Activated CD8-positive, alpha-beta T cell treated with anti-CD3 and anti-CD28 coated beads for 36 hours (primary cell): ENCODE measurements around the gene NTSR2. TPM values are rescaled to one million over a fixed set of nuclear protein-coding genes. Genes with fewer than 3 reads are reported as not detected.

Experiments
- ATAC-seq: fragments of 200-7000 bp; cut with Tn5 transposase; one replicate; pipeline ENCODE4 v1.10.0; 2021; ENCODE audit warnings: mild to moderate bottlenecking, moderate library complexity
- CTCF ChIA-PET: fragments of 350-600 bp; sonication (Branson Sonifier 250); formaldehyde crosslinking; loops from one replicate; lab custom pipeline; 2021; ENCODE audit warnings: antibody characterized with exemption; lab: Charles Lee
- POLR2A ChIA-PET: fragments of 350-600 bp; sonication (Branson Sonifier 250); formaldehyde crosslinking; loops from one replicate; lab custom pipeline; 2021; ENCODE audit warnings: antibody characterized with exemption; lab: Charles Lee
- DNase-seq: peaks from one replicate; pipeline ENCODE4 v3.0.0-alpha.2; 2020
- H3K27ac Mint-ChIP-seq: one replicate; pipeline ENCODE4 v1.8.0; 2021; ENCODE audit warnings: mild to moderate bottlenecking, mixed read lengths
- H3K27me3 Mint-ChIP-seq: one replicate; pipeline ENCODE4 v1.8.0; 2021; ENCODE audit warnings: mixed read lengths
- H3K36me3 Mint-ChIP-seq: one replicate; pipeline ENCODE4 v1.8.0; 2021; ENCODE audit warnings: low read depth, mixed read lengths
- H3K4me1 Mint-ChIP-seq: one replicate; pipeline ENCODE4 v1.8.0; 2021; ENCODE audit warnings: low read depth, mixed read lengths
- H3K4me3 Mint-ChIP-seq: one replicate; pipeline ENCODE4 v1.8.0; 2021; ENCODE audit warnings: mild to moderate bottlenecking, moderate library complexity, mixed read lengths
- H3K9me3 Mint-ChIP-seq: one replicate; pipeline ENCODE4 v1.8.0; 2021; ENCODE audit warnings: mixed read lengths
- CTCF ChIP-seq: fragments of 200-600 bp; IDR thresholded peaks from one replicate; pipeline ENCODE4 v1.8.0; 2022; ENCODE audit warnings: antibody characterized with exemption, mild to moderate bottlenecking
- intact Hi-C: fragments of 100-400 bp; cut with micrococcal nuclease; formaldehyde crosslinking; loops from one replicate; pipeline ENCODE4 v1.10.0; 2022
- total RNA-seq, 2 experiments: library from RNA; stranded (reverse); gene quantifications; one replicate each; pipeline ENCODE4 v1.2.3, GENCODE V29; 2021

NTSR2 gene
- total RNA-seq, 2 experiments from 2014 or later = not detected

GRCh38 chr2:11629215-11629614 is 40.8 kb downstream of the NTSR2 start:
- intact Hi-C loops = no loop called here
- ATAC-seq (no peak), DNase-seq (no peak)
- Mint-ChIP-seq H3K4me3 (no peak overlapping the region), H3K36me3 (no peaks in the 10 kb centered on the region), H3K27me3 (no peaks in the 10 kb centered on the region), H3K4me1 (no peaks in the 10 kb centered on the region), H3K9me3 (peaks cover 8% of the 10 kb centered on the region), H3K27ac (no peak overlapping the region)
- CTCF ChIA-PET = no interaction called here
- POLR2A ChIA-PET = no interaction called here
- TF ChIP-seq CTCF = no peak

- DNase-seq (no peak), ATAC-seq (no peak)
- ChIA-PET POLR2A (no interaction called here), CTCF (no interaction called here)
- no peaks in the 10 kb centered on the region for H3K36me3 Mint-ChIP-seq
- intact Hi-C loops = no loop called here
- peaks cover 8% of the 10 kb centered on the region for H3K9me3 Mint-ChIP-seq
- H3K27ac Mint-ChIP-seq = no peak overlapping the region
- TF ChIP-seq CTCF = no peak
- H3K27me3 Mint-ChIP-seq = no peaks in the 10 kb centered on the region
- H3K4me1 Mint-ChIP-seq = no peaks in the 10 kb centered on the region
- no peak overlapping the region for H3K4me3 Mint-ChIP-seq
Observed at GRCh38 chr2:11628675-11629074, 41.3 kb downstream of the NTSR2 start.

GRCh38 chr2:11625671-11626070 is 44.3 kb downstream of the NTSR2 start:
- intact Hi-C loops = no loop called here
- DNase-seq = peak; percentile 41
- TF ChIP-seq CTCF = no peak
- no peaks in the 10 kb centered on the region for H3K27me3 Mint-ChIP-seq
- peak; percentile 37 for ATAC-seq
- ChIA-PET POLR2A (no interaction called here), CTCF (interaction anchor here (1.2 kb wide), 1 partner anchor 56 kb away, joined by 4 read pairs; no protein-coding TSS in a partner anchor)
- no peaks in the 10 kb centered on the region for H3K4me1 Mint-ChIP-seq
- H3K4me3 Mint-ChIP-seq = no peak overlapping the region
- H3K36me3 Mint-ChIP-seq = no peaks in the 10 kb centered on the region
- peaks cover 8% of the 10 kb centered on the region for H3K9me3 Mint-ChIP-seq
- H3K27ac Mint-ChIP-seq = no peak overlapping the region

- no peaks in the 10 kb centered on the region for H3K27me3 Mint-ChIP-seq
Observed at GRCh38 chr2:11624893-11625292, 45.1 kb downstream of the NTSR2 start.

GRCh38 chr2:11622611-11623010 is 47.4 kb downstream of the NTSR2 start:
- no peak for ATAC-seq
- TF ChIP-seq CTCF = no peak
- no peak overlapping the region for H3K4me3 Mint-ChIP-seq
- H3K36me3 Mint-ChIP-seq = no peaks in the 10 kb centered on the region
- H3K4me1 Mint-ChIP-seq = no peaks in the 10 kb centered on the region
- intact Hi-C loops = no loop called here
- no peak for DNase-seq
- POLR2A ChIA-PET = no interaction called here
- H3K9me3 Mint-ChIP-seq = peaks cover 6% of the 10 kb centered on the region
- no peak overlapping the region for H3K27ac Mint-ChIP-seq
- no peaks in the 10 kb centered on the region for H3K27me3 Mint-ChIP-seq
- CTCF ChIA-PET = no interaction called here

More at GRCh38 chr2:11624893-11625292, 45.1 kb downstream of the NTSR2 start:
- Mint-ChIP-seq H3K27ac (no peak overlapping the region), H3K4me3 (no peak overlapping the region), H3K9me3 (peaks cover 8% of the 10 kb centered on the region), H3K36me3 (no peaks in the 10 kb centered on the region), H3K4me1 (no peaks in the 10 kb centered on the region)
- DNase-seq (no peak), ATAC-seq (no peak)
- ChIA-PET CTCF (interaction anchor here (1.2 kb wide), 1 partner anchor 56 kb away, joined by 4 read pairs; no protein-coding TSS in a partner anchor), POLR2A (no interaction called here)
- no peak for TF ChIP-seq CTCF
- intact Hi-C loops = no loop called here
